ENCODE measurements around the gene KRTDAP. TPM values are rescaled to one million over a fixed set of nuclear protein-coding genes. Genes with fewer than 3 reads are reported as not detected.

KRTDAP gene
- total and polyA plus RNA-seq, 9 of the 15 experiments (the other 6 are each of a cell fraction or from before 2014, with no cell fraction given), result not detected

DNA sequence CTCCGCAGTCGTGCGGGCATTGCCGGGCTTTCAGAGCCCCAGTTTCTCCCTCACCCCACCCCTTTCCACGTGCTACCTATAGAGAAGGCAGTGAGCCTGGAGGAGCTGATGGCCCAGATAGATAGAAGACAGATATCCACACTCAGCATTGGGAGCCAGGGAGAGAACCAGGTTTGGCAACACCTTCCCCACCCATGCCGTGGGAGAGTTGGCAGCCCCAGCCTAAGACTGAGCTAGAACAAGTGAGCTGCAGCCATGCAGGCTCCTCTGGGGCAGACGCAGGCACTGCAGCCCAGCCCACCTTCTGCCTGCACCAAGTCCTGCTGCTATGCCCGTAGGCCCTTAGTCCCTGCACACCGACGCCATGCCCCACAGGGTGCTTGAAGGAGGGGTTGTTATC is 10.3 kb upstream of the KRTDAP start (continued):
- TF ChIP-seq, protein P1, sequence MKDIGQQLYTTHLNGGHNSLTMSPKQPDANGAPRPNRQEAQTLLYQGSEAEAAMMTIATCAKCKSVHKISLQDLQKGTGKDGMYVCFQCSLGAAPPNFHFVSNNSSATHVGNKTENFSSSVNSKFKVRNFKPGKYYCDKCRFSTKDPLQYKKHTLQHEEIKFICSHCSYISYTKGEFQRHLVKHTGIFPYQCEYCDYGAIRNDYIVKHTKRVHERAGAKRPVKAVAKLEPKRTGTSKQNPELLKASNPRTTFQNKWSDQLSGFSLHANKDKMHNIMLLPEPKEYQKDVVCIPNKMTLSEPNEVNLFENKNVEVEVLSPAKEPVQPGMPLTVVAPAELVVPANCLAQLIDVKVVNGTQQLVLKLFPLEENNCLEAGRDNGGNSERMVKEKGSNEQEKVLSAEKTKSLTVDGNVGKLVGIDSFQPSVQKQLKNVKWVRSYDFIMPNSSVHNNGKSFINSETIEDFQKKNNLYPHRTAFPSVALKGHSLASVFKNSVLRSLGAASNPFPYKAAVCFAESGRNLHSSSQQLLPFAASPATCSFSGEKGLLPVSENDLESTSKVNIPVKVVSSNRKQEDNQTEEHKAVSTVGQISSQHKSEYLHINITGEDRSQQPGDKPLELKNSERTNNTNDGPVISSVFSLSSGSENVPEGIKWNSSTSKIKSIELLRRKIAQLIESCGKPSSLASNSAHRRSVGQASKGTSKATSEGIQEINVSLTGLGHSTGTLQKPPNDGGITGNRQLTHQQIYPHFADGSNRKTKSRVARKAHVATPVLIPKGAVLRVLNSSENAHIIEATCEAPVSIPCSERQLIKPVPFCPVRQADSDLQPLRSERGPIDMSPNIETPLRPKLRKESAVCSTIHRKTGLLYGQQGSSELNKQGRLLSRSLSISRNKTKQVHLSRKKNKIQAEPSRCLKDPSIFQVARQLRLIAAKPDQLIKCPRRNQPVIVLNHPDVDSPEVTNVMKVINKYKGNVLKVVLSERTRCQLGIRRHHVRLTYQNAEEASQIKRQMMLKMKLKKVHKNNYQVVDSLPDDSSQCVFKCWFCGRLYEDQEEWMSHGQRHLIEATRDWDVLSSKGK (CRISPR knock-in tag; IDR thresholded peaks at IDR 0.05), result no peak
- TF ChIP-seq ZKSCAN8 (CRISPR knock-in tag; IDR thresholded peaks at IDR 0.05) (no peak), PTBP1 (IDR thresholded peaks at IDR 0.05; ENCODE audit: low read depth, low read length) (no peak), CCAR2 (IDR thresholded peaks at IDR 0.05; ENCODE audit: low read depth, low read length) (no peak), NBN (IDR thresholded peaks at IDR 0.05; ENCODE audit: low read depth) (no peak), TRIM24 (IDR thresholded peaks at IDR 0.05) (no peak)

DNA sequence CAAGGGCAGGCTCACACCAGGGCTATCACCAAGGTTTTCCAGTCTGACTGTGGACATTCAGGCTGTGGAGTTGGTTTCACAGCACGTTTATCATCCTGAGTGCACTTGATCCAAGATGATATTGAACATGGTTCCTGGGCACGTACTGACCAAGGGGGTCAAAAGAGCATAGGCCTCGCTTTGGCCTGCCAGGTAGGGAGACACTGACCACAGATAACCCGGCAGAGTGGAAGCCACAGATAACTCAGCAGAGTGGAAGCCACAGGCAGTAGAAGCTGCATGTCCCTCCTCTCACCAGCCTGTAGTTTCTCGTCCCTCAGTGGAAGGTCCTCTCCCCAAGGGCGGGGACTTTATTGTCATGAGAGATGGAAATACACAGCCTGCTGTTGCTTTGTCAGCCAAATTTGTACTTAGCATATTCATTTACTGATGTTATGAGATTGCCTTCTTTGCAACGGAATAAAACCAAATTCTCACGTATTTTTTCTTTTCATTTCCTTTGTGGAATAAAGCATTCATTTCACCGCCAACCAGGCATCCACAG is 8.8 kb upstream of the KRTDAP start:
- in situ Hi-C loops (cut with MboI), result no loop called here
- no peak for TF ChIP-seq NR2C2 (CRISPR knock-in tag; IDR thresholded peaks at IDR 0.05)
- 0 out of 2 replicates have a peak, but pooled peaks have one; percentile 22 for TF ChIP-seq NR2C2 (tag; IDR thresholded peaks at IDR 0.05)
- no peak for TF ChIP-seq ZNF184 (CRISPR knock-in tag; IDR thresholded peaks at IDR 0.05)
- no peak for TF ChIP-seq ATF6 (CRISPR knock-in tag; IDR thresholded peaks at IDR 0.05)
- TF ChIP-seq ZNF586 (CRISPR knock-in tag; conservative IDR thresholded peaks at IDR 0.05), result no peak
- TF ChIP-seq EWSR1 (IDR thresholded peaks at IDR 0.05; ENCODE audit: borderline replicate concordance, low read depth, partially characterized antibody), result no peak
- TF ChIP-seq ZNF311 (CRISPR knock-in tag; IDR thresholded peaks at IDR 0.05), result no peak
- peak; percentile 66 for TF ChIP-seq TCF3 (CRISPR knock-in tag; IDR thresholded peaks at IDR 0.05)
- no peak for TF ChIP-seq TAF9B (IDR thresholded peaks at IDR 0.05; ENCODE audit: partially characterized antibody)
- TF ChIP-seq CBFA2T3 (IDR thresholded peaks at IDR 0.05), result peak; percentile 38
- TF ChIP-seq YY1 (IDR thresholded peaks at IDR 0.05; ENCODE audit: borderline replicate concordance in 1 of 3, control insufficient read depth in 1 of 3, extremely low read depth in 1 of 3, insufficient read depth in 3 of 3, insufficient read length in 1 of 3, insufficient replicate concordance in 2 of 3, low read depth in 1 of 3, low read length in 2 of 3), result no peak

More for the DNA sequence above, 8.8 kb upstream of the KRTDAP start:
- peaks cover 28 to 78% of the 10 kb centered on the region in 2 experiments for H3K27me3 ChIP-seq (ENCODE audit: control insufficient read depth in 2 of 2, insufficient read depth in 2 of 2, low read length in 2 of 2)
- peak in 1 of 4 experiments; percentile 27 for DNase-seq (ENCODE audit: extremely low read depth in 1 of 4, low spot score in 3 of 4)
- CTCF ChIA-PET (ENCODE audit: low intra/inter-chr PET ratio), result no interaction called here
- H3K9me3 ChIP-seq (replicated peaks; ENCODE audit: control insufficient read depth, insufficient read depth, low read depth, low read length), result no peaks in the 10 kb centered on the region
- H3K4me1 ChIP-seq (replicated peaks in 1 of 2; ENCODE audit: control insufficient read depth in 2 of 2, insufficient read depth in 2 of 2, low read length in 2 of 2), result peaks cover 9 to 30% of the 10 kb centered on the region in 2 experiments; a peak in 4 of 5 replicates
- 0 out of 4 replicates have a peak overlapping the region, but pooled peaks of 1 of the 2 experiments have one; percentile 52 for H3K9ac ChIP-seq (ENCODE audit: insufficient read depth in 1 of 2, low read depth in 2 of 2, low read length in 2 of 2)
- no peak for ATAC-seq
- no peak overlapping the region for H3K4me3 ChIP-seq
- H3K9me1 ChIP-seq (ENCODE audit: control insufficient read depth, insufficient read depth, low read length), result no peaks in the 10 kb centered on the region
- POLR2A ChIA-PET, result no interaction called here
- no TSS peak for BruUV-seq (replicated peaks)
- H3K79me2 ChIP-seq (ENCODE audit: control insufficient read depth, insufficient read depth, low read length), result no peaks in the 10 kb centered on the region
- peak; percentile 63 for FAIRE-seq
- H2AFZ ChIP-seq (ENCODE audit: low read depth, low read length), result peak overlapping the region; percentile 45; the same call in 1 of the 2 replicates
- intact Hi-C loops (cut with micrococcal nuclease), result no loop called here
- no peak overlapping the region for H3K27ac ChIP-seq (ENCODE audit: extremely low read depth, low read depth, low read length)
- peak overlapping the region; percentile 25; the same call in 1 of the 2 replicates for H3K4me2 ChIP-seq (ENCODE audit: insufficient read depth, low read length)
- H4K20me1 ChIP-seq (replicated peaks; ENCODE audit: control insufficient read depth, insufficient read depth, low read length), result peaks cover 6% of the 10 kb centered on the region; the same call in 1 of the 2 replicates
- no peaks in the 10 kb centered on the region for H3K36me3 ChIP-seq (ENCODE audit: control insufficient read depth, insufficient read depth, low read length)
- 18% methylated on average over 9 of the region's 9 CpGs for WGBS (ENCODE audit: insufficient coverage, low coverage, missing lambda C conversion rate)

Measured in K562 (cell line).